AG09319 (cell line): Measurements from ENCODE around the gene TLCD3B.

Experiments used
- DNase-seq: peaks from one replicate; pipeline ENCODE4 v3.0.0-alpha.2; 2010; ENCODE audit warnings: low read depth; ENCODE audit errors: extremely low read depth
- TF ChIP-seq, protein P1 (sequence below): IDR thresholded peaks from 2 replicates; pipeline ENCODE4 v1.5.1; 2011; ENCODE audit warnings: low read depth, mild to moderate bottlenecking, inconsistent platforms, low read length, moderate library complexity

Gene TLCD3B

DNA sequence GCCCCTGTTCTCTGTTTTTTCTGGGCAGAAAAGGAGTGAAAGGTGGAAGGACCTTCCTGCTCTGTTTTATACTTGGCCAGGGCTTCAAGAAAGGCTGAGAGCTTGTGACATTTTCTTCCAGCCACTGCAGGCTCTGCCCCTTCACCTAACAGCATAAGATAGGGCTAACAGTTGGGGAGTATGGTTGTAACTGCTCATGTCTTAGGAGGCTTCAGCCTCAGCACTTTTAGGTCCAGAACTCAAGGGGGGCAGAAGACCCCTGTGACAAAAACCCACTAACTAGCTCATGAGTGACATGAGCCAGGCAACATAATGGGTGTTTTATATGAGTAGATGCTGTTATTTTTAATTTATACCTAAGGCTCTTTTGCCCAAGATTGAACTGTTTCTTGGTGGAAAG, 39.4 kb upstream of the TLCD3B start:
- TF ChIP-seq, protein P1, sequence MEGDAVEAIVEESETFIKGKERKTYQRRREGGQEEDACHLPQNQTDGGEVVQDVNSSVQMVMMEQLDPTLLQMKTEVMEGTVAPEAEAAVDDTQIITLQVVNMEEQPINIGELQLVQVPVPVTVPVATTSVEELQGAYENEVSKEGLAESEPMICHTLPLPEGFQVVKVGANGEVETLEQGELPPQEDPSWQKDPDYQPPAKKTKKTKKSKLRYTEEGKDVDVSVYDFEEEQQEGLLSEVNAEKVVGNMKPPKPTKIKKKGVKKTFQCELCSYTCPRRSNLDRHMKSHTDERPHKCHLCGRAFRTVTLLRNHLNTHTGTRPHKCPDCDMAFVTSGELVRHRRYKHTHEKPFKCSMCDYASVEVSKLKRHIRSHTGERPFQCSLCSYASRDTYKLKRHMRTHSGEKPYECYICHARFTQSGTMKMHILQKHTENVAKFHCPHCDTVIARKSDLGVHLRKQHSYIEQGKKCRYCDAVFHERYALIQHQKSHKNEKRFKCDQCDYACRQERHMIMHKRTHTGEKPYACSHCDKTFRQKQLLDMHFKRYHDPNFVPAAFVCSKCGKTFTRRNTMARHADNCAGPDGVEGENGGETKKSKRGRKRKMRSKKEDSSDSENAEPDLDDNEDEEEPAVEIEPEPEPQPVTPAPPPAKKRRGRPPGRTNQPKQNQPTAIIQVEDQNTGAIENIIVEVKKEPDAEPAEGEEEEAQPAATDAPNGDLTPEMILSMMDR = no peak
- DNase-seq = no peak

- TF ChIP-seq, protein P1 = no peak
- DNase-seq = no peak
These were observed 38.8 kb upstream of the TLCD3B start for GRCh38 chr16:30069611-30070462.

- DNase-seq = no peak
- TF ChIP-seq, protein P1 = peak; percentile 45
These were observed 37.9 kb upstream of the TLCD3B start for GRCh38 chr16:30068750-30069610.

DNA sequence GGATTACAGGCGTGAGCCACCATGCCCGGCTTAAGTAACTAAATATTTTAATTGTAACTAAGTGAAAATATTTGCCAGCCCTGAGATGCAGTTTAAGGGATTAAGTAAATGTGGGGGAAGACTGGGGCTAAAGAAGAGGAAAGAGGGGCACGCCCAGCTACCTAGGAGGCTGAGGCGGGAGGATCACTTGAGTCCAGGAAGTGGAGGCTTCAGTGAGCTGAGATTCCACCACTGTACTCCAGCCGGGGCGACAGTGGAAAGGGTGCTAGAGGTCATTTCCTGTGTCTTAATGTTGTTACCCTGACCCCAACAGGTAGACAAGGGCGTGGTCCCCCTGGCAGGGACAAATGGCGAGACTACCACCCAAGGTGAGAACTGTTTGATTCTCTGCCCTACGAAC, 37.3 kb upstream of the TLCD3B start:
- no peak for DNase-seq
- TF ChIP-seq, protein P1 = no peak

DNA sequence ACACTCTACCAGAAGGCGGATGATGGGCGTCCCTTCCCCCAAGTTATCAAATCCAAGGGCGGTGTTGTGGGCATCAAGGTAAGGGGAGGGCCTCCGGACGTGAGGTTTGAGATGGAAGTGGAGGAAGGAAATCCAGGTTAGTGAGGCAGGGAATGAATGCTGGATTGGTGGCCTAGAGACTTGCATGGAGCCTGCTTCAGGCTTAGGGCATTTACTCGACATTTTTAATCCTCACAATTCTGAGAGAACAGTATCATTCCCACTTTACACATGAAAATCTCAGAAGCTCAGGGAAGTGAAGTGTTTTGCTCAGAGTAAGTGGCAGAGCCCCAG, 36.5 kb upstream of the TLCD3B start:
- TF ChIP-seq, protein P1 = no peak
- DNase-seq = no peak

DNA sequence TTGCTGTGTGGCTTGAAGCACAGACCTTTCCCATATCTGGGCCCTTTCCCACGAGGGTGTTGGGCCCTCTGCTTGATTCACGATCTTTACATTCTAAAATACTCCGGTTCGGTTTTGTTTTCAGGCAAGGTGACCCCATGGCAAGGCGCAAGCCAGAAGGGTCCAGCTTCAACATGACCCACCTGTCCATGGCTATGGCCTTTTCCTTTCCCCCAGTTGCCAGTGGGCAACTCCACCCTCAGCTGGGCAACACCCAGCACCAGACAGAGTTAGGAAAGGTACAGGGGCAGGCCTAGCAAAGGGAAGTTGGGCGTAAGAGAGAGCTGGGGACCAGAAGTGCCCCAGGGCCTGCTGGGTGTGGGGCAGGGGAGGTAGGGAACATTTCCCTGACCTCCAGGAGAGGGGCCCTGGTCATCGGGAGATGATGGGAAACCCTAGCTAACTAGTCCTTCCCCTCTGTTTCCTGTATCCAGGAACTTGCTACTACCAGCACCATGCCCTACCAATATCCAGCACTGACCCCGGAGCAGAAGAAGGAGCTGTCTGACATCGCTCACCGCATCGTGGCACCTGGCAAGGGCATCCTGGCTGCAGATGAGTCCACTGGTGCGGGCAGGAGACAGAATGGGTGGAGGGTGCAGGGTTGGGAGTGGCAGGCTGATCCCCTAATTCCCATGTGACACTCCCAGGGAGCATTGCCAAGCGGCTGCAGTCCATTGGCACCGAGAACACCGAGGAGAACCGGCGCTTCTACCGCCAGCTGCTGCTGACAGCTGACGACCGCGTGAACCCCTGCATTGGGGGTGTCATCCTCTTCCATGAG, 35.9 kb upstream of the TLCD3B start:
- DNase-seq = no peak
- TF ChIP-seq, protein P1 = no peak
